GM12891 (cell line): Measurements from ENCODE around the gene SULT4A1.

ENCODE experiments used
- POLR2A ChIP-seq: IDR thresholded peaks from 2 replicates; pipeline ENCODE4 v1.6.1; 2011; ENCODE audit warnings: low read depth, low read length, control low read depth
- POLR2AphosphoS5 ChIP-seq: IDR thresholded peaks from 2 replicates; pipeline ENCODE4 v1.6.1; 2011; ENCODE audit warnings: low read depth, low read length, control low read depth
- POU2F2 ChIP-seq: IDR thresholded peaks from 2 replicates; pipeline ENCODE4 v1.6.1; 2011; ENCODE audit warnings: low read depth, mild to moderate bottlenecking, control low read depth, low read length, moderate library complexity
- SPI1 ChIP-seq: IDR thresholded peaks from 2 replicates; pipeline ENCODE4 v1.6.1; 2011; ENCODE audit warnings: low read depth, low read length, control low read depth
- TAF1 ChIP-seq: IDR thresholded peaks from 2 replicates; pipeline ENCODE4 v1.6.1; 2011; ENCODE audit warnings: low read depth, low read length, control low read depth

- TF ChIP-seq POLR2AphosphoS5 (no peak), POLR2A (no peak), POU2F2 (no peak), TAF1 (no peak), SPI1 (no peak)
These were observed 13.7 kb downstream of the SULT4A1 start for GRCh38 chr22:43848366-43849171.
